Neuronal stem cell (in vitro differentiated cells): ENCODE measurements around the gene C10orf53.

ENCODE experiments used
- DNase-seq: peaks from one replicate; pipeline ENCODE4 v3.0.0-alpha.2; 2013; ENCODE audit warnings: low spot score
- H2AFZ ChIP-seq: one replicate; pipeline ENCODE4 v1.6.1; 2013; ENCODE audit warnings: mild to moderate bottlenecking, low read length, inconsistent platforms
- H2AK5ac ChIP-seq: 2 replicates; pipeline ENCODE4 v1.6.1; 2013; ENCODE audit warnings: low read depth, mild to moderate bottlenecking, inconsistent platforms, low read length, moderate library complexity, mixed read lengths
- H2BK120ac ChIP-seq: 2 replicates; pipeline ENCODE4 v1.6.1; 2013; ENCODE audit warnings: low read depth, mild to moderate bottlenecking, inconsistent platforms, low read length, moderate library complexity, mixed read lengths
- H2BK12ac ChIP-seq: one replicate; pipeline ENCODE4 v1.6.1; 2013; ENCODE audit warnings: low read length, inconsistent platforms
- H2BK15ac ChIP-seq: 2 replicates; pipeline ENCODE4 v1.6.1; 2013; ENCODE audit warnings: mild to moderate bottlenecking, low read length, inconsistent platforms, mixed read lengths
- H2BK5ac ChIP-seq: one replicate; pipeline ENCODE4 v1.6.1; 2013; ENCODE audit warnings: inconsistent platforms, mild to moderate bottlenecking, low read length, moderate library complexity
- H3K14ac ChIP-seq: one replicate; pipeline ENCODE4 v1.6.1; 2013; ENCODE audit warnings: low read length, inconsistent platforms
- H3K18ac ChIP-seq: 2 replicates; pipeline ENCODE4 v1.6.1; 2013; ENCODE audit warnings: low read length, inconsistent platforms
- H3K23ac ChIP-seq: 2 replicates; pipeline ENCODE4 v1.6.1; 2013; ENCODE audit warnings: low read depth, mild to moderate bottlenecking, mixed read lengths, low read length, inconsistent platforms; ENCODE audit not compliant: poor library complexity
- H3K27ac ChIP-seq: replicated peaks from 3 replicates; pipeline ENCODE4 v1.5.1; 2013; ENCODE audit warnings: low read length, inconsistent platforms
- H3K27me3 ChIP-seq, 3 experiments: 2 replicates each; pipeline ENCODE4 v1.6.1; 2013; ENCODE audit warnings: low read length in 3 of 3, mild to moderate bottlenecking in 2 of 3, inconsistent platforms in 1 of 3, low read depth in 1 of 3, mixed read lengths in 1 of 3, moderate library complexity in 1 of 3; ENCODE audit not compliant: control insufficient read depth in 3 of 3, insufficient read depth in 3 of 3
- H3K36me3 ChIP-seq, 2 donors: replicated peaks in 1 of 2; 2 replicates each; pipeline ENCODE4 v1.6.1; 2013; ENCODE audit warnings: low read length in 2 of 2; ENCODE audit not compliant: control insufficient read depth in 2 of 2, insufficient read depth in 2 of 2
- H3K4ac ChIP-seq: 2 replicates; pipeline ENCODE4 v1.6.1; 2013; ENCODE audit warnings: inconsistent platforms, mild to moderate bottlenecking, low read length, moderate library complexity
- H3K4me1 ChIP-seq, 2 donors: 1 replicate in 1 of 2; 2 replicates in 1 of 2; pipeline ENCODE4 v1.6.1; 2013; ENCODE audit warnings: low read length in 2 of 2, low read depth in 1 of 2; ENCODE audit not compliant: control insufficient read depth in 2 of 2, insufficient read depth in 1 of 2
- H3K4me2 ChIP-seq: one replicate; pipeline ENCODE4 v1.6.1; 2013; ENCODE audit warnings: mild to moderate bottlenecking, low read length, inconsistent platforms; ENCODE audit not compliant: insufficient read depth, poor library complexity, severe bottlenecking
- H3K4me3 ChIP-seq, 2 donors: 2 replicates each; pipeline ENCODE4 v1.5.1; 2013; ENCODE audit warnings: low read length in 2 of 2, mild to moderate bottlenecking in 2 of 2, inconsistent platforms in 1 of 2, moderate library complexity in 1 of 2
- H3K79me1 ChIP-seq: one replicate; pipeline ENCODE4 v1.6.1; 2013; ENCODE audit warnings: low read depth, mild to moderate bottlenecking, inconsistent platforms, low read length, moderate library complexity
- H3K9ac ChIP-seq: one replicate; pipeline ENCODE4 v1.6.1; 2013; ENCODE audit warnings: mild to moderate bottlenecking, low read depth, low read length, inconsistent platforms; ENCODE audit not compliant: poor library complexity
- H3K9me3 ChIP-seq, 2 donors: replicated peaks in 1 of 2; 2 replicates each; pipeline versions ENCODE3 to v1.6.1; 2013; ENCODE audit warnings: low read length in 2 of 2, mild to moderate bottlenecking in 2 of 2, inconsistent platforms in 1 of 2, low read depth in 1 of 2, mixed read lengths in 1 of 2, moderate library complexity in 1 of 2; ENCODE audit not compliant: control insufficient read depth in 2 of 2, insufficient read depth in 1 of 2
- H4K8ac ChIP-seq: one replicate; pipeline ENCODE4 v1.6.1; 2013; ENCODE audit warnings: low read depth, mild to moderate bottlenecking, inconsistent platforms, low read length, moderate library complexity
- H4K91ac ChIP-seq: one replicate; pipeline ENCODE4 v1.6.1; 2013; ENCODE audit warnings: low read length, low read depth, mild to moderate bottlenecking, inconsistent platforms; ENCODE audit not compliant: poor library complexity
- WGBS, 2 donors: extraction: QIAGEN DNeasy Blood & Tissue Kit; methylation state at CpG; one replicate each; pipeline ENCODE4 v1.1.7; 2013; ENCODE audit warnings: missing lambda C conversion rate in 2 of 2, mixed read lengths in 1 of 2; ENCODE audit not compliant: insufficient read length in 2 of 2, insufficient replicate concordance in 1 of 2; ENCODE audit errors: extremely low coverage in 2 of 2; 5-methylcytosine and 5-hydroxymethylcytosine counted together

The C10orf53 gene

DNA sequence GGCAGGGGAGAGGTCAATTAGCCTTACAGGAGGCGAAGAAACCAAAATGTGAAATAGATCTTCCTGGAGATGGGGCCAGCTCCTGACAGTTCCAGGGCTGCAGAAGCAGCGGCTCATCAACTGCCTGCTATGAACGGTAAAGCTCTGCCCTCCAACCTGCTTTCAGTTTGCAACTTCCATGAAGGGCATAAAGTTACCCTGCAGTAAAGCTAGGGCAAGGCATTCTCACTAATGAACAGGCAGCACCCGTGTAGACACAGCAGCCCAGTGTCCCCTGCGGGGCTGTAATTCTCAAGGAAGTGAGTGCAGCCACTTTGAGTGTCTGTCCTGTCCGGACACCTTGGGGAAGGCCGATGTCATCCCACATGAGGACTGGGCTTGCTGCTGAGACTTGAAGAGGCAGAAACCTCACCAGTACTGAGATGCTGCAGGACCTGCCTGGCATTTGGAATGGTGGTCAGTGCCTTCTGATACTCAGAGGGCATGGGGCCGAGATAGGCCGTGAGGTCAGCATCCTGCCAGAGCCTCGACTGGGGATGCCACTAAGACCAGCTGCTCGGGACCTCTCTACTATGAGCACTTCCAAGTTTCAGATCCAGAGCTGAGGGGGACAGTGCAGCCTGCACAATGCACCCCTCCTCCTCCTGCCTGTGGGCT is 26.1 kb upstream of the C10orf53 start:
- H3K4me3 ChIP-seq: no peak overlapping the region
- H3K36me3 ChIP-seq: no peaks in the 10 kb centered on the region
- no peak overlapping the region for H2BK120ac ChIP-seq
- H3K9ac ChIP-seq: no peak overlapping the region
- no peak overlapping the region for H2AFZ ChIP-seq
- no peaks in the 10 kb centered on the region for H3K9me3 ChIP-seq
- no peak overlapping the region for H3K27ac ChIP-seq
- no peak overlapping the region for H2BK15ac ChIP-seq
- no peak overlapping the region for H4K8ac ChIP-seq
- DNase-seq: no peak
- no CpG with 5 or more reads among the region's 11 CpGs for WGBS, 2 donors
- H2AK5ac ChIP-seq: no peak overlapping the region
- H3K18ac ChIP-seq: no peak overlapping the region
- H3K4me1 ChIP-seq: peaks cover 0 to 2% of the 10 kb centered on the region in 2 donors
- H3K79me1 ChIP-seq: no peaks in the 10 kb centered on the region
- H4K91ac ChIP-seq: no peak overlapping the region
- peaks cover 0 to 23% (median 0%) of the 10 kb centered on the region in 3 experiments for H3K27me3 ChIP-seq
- no peak overlapping the region for H3K14ac ChIP-seq
- no peak overlapping the region for H2BK5ac ChIP-seq
- H2BK12ac ChIP-seq: no peak overlapping the region
- H3K4me2 ChIP-seq: no peak overlapping the region
- H3K23ac ChIP-seq: no peak overlapping the region
- H3K4ac ChIP-seq: no peak overlapping the region

DNA sequence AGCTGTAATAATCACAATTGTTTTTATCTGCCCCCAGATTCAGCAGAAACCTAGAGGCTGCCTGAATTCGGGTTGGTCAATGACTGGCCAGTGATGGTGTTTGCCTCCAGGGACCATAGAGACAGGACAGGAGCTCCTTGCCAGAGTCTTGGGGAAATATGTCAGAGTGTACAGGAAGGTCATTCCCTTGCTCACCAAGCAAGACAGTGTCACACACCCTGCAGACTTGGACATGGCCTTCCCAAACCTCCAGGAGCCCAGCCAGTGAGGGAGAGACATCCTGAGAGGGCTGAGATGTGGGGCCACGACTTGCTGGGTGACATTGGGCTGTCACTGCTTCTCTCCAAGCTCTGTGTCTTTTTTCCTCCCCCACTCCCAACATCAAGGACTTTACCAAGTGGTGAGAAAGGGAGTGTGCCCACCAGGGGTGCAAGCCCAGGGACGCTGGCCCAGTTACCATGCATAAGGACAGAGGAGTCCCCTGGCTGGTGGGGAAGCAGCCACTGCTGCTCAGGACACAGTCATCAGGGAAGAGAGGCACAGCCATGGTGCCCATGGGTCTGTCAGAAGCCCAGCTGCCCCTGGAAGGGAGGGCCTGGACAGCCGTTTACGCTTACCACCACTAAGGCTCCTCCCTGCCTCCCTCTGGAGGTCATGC is 25.3 kb upstream of the C10orf53 start:
- Histone ChIP-seq H2BK12ac (no peak overlapping the region), H3K23ac (no peak overlapping the region), H3K4me3 (no peak overlapping the region), H2AFZ (no peak overlapping the region), H2BK5ac (no peak overlapping the region), H3K18ac (peak overlapping the region; percentile 16), H3K4me1 (peaks cover 0 to 2% of the 10 kb centered on the region in 2 donors), H4K91ac (no peak overlapping the region), H3K27me3 (peaks cover 0 to 19% (median 0%) of the 10 kb centered on the region in 3 experiments), H3K4ac (no peak overlapping the region), H3K14ac (peak overlapping the region; percentile 32), H3K27ac (no peak overlapping the region), H3K79me1 (no peaks in the 10 kb centered on the region), H2BK15ac (no peak overlapping the region), H2BK120ac (no peak overlapping the region), H3K9me3 (no peaks in the 10 kb centered on the region), H3K36me3 (no peaks in the 10 kb centered on the region), H2AK5ac (no peak overlapping the region), H3K4me2 (no peak overlapping the region), H4K8ac (no peak overlapping the region), H3K9ac (no peak overlapping the region)
- WGBS, 2 donors: no CpG with 5 or more reads among the region's 5 CpGs
- DNase-seq: no peak

DNA sequence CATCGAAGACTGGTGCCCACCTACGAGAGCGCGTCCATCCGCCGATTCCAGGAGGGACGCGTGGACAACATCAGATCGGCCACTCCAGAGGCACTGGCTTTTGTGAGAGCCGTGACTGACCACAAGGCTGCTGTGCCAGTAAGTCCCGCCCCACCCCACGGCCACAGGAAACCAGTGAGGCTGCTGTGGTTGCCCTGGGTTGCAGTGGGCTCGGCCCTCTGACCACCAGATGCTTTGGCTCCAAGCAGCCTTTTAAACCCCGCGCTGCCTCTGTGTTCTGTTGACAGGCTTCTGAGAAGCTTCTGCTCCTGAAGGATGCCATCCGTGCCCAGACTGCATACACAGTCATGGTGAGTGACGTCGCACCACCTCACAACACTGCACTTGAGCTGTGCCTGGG is 24.4 kb upstream of the C10orf53 start:
- H2AFZ ChIP-seq: no peak overlapping the region
- H3K27ac ChIP-seq: no peak overlapping the region
- no peak overlapping the region for H3K4me2 ChIP-seq
- peaks cover 0 to 2% of the 10 kb centered on the region in 2 donors for H3K4me1 ChIP-seq
- H2BK5ac ChIP-seq: no peak overlapping the region
- no peak overlapping the region for H2BK12ac ChIP-seq
- no peak overlapping the region for H3K14ac ChIP-seq
- no peak overlapping the region for H3K4me3 ChIP-seq
- H2BK15ac ChIP-seq: no peak overlapping the region
- H4K91ac ChIP-seq: peak overlapping the region; percentile 35
- H2AK5ac ChIP-seq: no peak overlapping the region
- H3K23ac ChIP-seq: peak overlapping the region; percentile 45
- H3K9ac ChIP-seq: no peak overlapping the region
- no CpG with 5 or more reads among the region's 18 CpGs for WGBS, 2 donors
- H3K36me3 ChIP-seq: no peaks in the 10 kb centered on the region
- peaks cover 0 to 14% (median 0%) of the 10 kb centered on the region in 3 experiments for H3K27me3 ChIP-seq
- no peak overlapping the region for H4K8ac ChIP-seq
- no peaks in the 10 kb centered on the region for H3K9me3 ChIP-seq
- no peak overlapping the region for H3K18ac ChIP-seq
- H3K4ac ChIP-seq: no peak overlapping the region
- H3K79me1 ChIP-seq: no peaks in the 10 kb centered on the region
- no peak for DNase-seq
- H2BK120ac ChIP-seq: no peak overlapping the region

DNA sequence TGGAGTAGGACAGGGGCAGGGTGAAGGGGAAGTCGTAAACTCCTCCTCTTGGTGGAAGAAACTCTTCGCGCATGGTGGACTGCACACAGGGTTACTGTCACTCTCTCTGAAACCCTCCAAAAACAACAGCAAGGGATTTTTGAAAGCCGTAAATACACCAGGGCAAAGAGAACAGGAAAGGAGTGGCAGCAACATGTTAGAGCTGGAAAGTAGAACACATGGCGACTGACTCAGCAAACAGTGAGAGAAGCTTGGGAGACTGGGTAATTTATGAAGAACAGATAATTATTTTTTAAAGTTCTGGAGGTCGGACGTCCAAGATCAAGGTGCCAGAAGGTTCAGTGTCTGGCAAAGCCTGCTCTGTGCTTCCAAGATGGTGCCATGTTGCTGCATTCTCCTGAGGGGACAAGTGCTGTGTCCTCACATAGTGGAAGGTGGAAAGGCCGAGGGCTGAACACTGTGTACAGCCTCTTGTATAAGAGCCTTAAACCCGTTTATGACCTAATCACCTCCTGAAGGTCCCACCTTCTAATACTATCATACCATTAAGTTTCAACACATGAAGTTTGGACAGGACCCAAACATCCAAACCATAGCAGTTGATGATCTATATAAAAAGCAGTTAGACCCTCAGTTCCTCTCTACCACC is 22.5 kb upstream of the C10orf53 start:
- no peak for DNase-seq
- Histone ChIP-seq H3K79me1 (no peaks in the 10 kb centered on the region), H3K23ac (no peak overlapping the region), H2BK15ac (no peak overlapping the region), H2BK120ac (no peak overlapping the region), H3K27me3 (peaks cover 0 to 8% (median 0%) of the 10 kb centered on the region in 3 experiments), H3K9me3 (no peaks in the 10 kb centered on the region), H3K14ac (no peak overlapping the region), H3K27ac (no peak overlapping the region), H3K4me1 (peaks cover 0 to 2% of the 10 kb centered on the region in 2 donors), H3K4me2 (no peak overlapping the region), H2BK12ac (no peak overlapping the region), H3K36me3 (no peaks in the 10 kb centered on the region), H2AK5ac (no peak overlapping the region), H3K9ac (no peak overlapping the region), H4K91ac (no peak overlapping the region), H4K8ac (no peak overlapping the region), H3K4ac (no peak overlapping the region), H3K18ac (no peak overlapping the region), H3K4me3 (no peak overlapping the region), H2AFZ (no peak overlapping the region), H2BK5ac (no peak overlapping the region)
- no CpG with 5 or more reads among the region's 9 CpGs for WGBS, 2 donors
